ENCODE data around the gene IBA57. TPM values are rescaled to one million over a fixed set of nuclear protein-coding genes. Genes with fewer than 3 reads are reported as not detected.
A peak's percentile ranks its signal among the peaks of the same experiment; 100 is the strongest.

The IBA57 gene
- total RNA-seq, result 4.7 TPM

DNA sequence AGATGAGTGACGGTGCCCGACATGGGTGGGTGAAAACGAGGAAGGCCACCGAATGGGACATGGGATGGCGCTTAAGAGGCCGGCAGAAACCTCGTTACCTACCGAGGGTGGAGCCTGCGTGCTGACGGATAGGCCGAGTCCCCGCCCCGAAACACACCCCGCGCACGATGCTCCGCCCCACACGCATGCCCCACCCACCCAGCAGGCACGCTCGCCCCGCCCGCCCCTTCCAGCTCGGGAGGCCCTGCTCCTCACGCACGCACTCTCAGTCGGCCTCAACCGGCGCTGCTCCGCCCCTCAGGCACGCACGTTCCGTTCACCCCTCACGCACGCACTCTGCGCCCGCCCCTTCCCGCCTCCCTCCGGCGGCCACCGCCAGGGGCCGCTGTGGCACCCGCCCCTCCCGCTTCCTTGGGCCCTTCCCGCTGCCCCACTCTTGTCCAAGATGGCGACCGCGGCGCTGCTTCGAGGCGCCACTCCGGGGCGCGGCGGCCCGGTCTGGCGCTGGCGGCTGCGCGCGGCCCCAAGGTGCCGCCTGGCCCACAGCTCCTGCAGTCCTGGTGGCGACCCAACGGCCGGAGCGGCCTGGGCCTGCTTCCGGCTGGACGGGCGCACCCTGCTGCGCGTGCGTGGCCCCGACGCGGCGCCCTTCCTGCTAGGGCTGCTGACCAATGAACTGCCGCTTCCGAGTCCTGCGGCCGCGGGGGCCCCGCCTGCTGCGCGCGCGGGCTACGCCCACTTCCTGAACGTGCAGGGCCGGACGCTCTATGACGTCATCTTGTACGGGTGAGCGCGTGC lies at the start of gene IBA57:
IBA57 (plus strand) TSS at position 433 of the 798 bp plus-strand sequence; CDS start at position 446, 13 bp downstream.
- Histone ChIP-seq H3K4me1 (ENCODE audit: insufficient read depth, low read length) (peaks cover 40% of the 10 kb centered on the region), H3K4me3 (ENCODE audit: low read length) (peak within 1 kb of the TSS; percentile 78), H3K9me3 (ENCODE audit: low read depth, low read length) (no peaks in the 10 kb centered on the region), H3K27me3 (ENCODE audit: insufficient read depth, low read length) (no peaks in the 10 kb centered on the region)

DNA sequence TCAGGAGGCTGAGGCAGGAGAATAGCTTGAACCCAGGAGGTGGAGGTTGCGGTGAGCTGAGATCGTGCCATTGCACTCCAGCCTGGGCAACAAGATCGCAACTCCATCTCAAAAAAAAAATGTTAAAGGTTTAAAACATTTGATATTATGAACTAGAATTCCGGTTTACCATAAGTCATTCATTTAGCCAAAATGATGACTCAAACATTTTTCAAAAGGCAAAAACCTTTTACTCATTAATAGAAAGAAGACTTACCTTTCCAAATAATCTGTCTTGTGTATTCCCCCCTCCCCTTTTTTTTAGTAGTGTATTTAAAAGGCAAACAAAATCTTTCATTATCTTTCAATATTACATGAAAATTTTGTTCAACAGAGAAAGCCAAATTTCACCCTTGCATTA lies 48.3 kb upstream of the IBA57 start:
- Histone ChIP-seq H3K4me1 (ENCODE audit: insufficient read depth, low read length) (no peaks in the 10 kb centered on the region), H3K27me3 (ENCODE audit: insufficient read depth, low read length) (no peaks in the 10 kb centered on the region), H3K9me3 (ENCODE audit: low read depth, low read length) (no peaks in the 10 kb centered on the region), H3K4me3 (ENCODE audit: low read length) (no peak overlapping the region)

DNA sequence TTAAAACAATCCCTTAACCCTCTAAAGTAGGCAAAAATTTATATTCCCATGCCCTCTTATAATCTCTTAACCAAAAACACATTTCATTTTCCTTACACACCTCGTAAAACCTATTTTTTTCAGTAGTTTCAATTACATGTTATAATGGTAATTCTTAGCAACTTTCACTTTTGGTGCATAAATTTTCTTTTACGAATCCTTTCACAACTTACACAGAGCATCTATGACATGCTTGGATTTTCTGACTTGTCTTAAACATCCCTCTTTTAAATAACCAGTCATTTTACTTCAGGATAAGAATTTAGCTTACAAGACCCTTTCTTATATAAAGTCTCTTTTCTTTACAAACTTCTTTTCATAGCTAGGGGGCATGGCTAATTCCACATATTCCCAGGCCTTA lies 47.6 kb upstream of the IBA57 start:
- Histone ChIP-seq H3K4me3 (ENCODE audit: low read length) (no peak overlapping the region), H3K27me3 (ENCODE audit: insufficient read depth, low read length) (no peaks in the 10 kb centered on the region), H3K4me1 (ENCODE audit: insufficient read depth, low read length) (no peaks in the 10 kb centered on the region), H3K9me3 (ENCODE audit: low read depth, low read length) (no peaks in the 10 kb centered on the region)

DNA sequence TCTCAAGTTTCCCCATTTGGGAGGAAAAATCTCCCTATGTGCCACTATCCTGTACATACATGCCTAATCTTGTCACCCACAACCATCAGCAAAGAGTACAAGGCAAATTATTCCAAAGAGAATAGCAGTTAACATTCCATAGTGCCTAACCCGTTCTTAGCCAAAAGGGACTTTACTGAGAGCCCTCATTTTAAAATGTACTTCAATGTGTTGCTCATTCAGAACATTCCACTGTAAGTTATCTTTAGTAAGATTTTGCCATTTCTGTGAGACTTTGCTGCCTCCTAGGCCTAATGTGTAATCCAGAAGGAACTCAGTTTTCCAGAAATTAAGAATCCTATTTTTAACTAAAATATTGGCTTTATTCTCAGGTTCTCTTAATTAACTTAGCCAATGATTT lies 45.3 kb upstream of the IBA57 start:
- Histone ChIP-seq H3K9me3 (ENCODE audit: low read depth, low read length) (no peaks in the 10 kb centered on the region), H3K4me3 (ENCODE audit: low read length) (no peak overlapping the region), H3K4me1 (ENCODE audit: insufficient read depth, low read length) (no peaks in the 10 kb centered on the region), H3K27me3 (ENCODE audit: insufficient read depth, low read length) (no peaks in the 10 kb centered on the region)

DNA sequence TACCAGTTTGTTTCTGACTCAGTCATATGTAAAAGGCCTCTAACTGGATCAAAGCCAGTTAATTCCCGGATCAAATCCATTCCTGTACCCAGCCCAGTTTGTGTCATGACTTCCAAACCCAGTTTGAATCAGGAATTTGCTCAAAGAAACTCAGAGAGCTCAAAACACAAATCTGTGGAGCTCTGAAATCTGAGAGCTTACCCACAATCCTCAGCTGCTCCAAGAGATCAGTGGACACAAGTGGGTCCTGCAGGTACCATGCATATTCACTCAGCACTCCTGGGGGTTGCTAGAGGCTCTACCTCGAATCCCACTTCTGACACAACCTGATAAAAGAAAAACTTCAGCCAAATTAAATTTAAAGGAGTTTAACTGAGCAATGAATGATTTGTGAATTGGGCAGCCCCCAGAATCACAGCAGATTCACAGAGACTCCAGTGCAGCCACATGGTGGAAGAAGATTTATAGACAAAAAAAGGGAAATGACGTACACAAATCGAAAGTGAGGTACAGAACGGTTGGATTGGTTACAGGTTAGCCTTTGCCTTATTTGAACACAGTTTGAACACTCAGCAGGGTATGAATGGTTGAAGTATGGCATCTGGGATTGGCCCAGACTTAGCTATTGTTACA lies 44.6 kb upstream of the IBA57 start:
- H3K9me3 ChIP-seq (ENCODE audit: low read depth, low read length), result no peaks in the 10 kb centered on the region
- no peaks in the 10 kb centered on the region for H3K4me1 ChIP-seq (ENCODE audit: insufficient read depth, low read length)
- no peak overlapping the region for H3K4me3 ChIP-seq (ENCODE audit: low read length)
- H3K27me3 ChIP-seq (ENCODE audit: insufficient read depth, low read length), result no peaks in the 10 kb centered on the region

DNA sequence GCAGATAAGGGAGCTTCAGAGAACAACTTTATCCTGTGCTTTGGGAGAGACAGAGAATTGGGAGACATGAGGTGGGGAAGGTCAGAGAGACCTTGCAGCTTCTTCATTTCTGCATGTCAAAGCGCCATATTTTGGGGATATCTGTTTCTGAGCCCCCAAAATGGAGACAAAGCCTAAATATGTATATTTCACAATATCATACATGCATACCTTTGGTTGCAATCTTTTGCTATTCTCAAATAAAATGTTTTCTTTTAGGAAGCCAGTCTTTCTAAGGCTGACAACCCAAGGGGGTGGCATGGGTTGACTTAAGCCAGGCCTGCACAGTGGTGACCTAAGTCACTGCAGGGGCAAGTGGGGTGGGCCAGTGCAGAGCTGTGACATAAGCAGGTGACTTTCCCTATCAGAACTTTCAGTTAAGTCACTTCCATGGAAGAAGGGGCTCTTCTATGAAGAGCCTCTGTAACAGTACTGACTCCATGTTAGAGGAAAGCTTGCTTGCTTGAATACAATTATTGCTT lies 42.6 kb upstream of the IBA57 start:
- Histone ChIP-seq H3K4me3 (ENCODE audit: low read length) (no peak overlapping the region), H3K4me1 (ENCODE audit: insufficient read depth, low read length) (no peaks in the 10 kb centered on the region), H3K27me3 (ENCODE audit: insufficient read depth, low read length) (no peaks in the 10 kb centered on the region), H3K9me3 (ENCODE audit: low read depth, low read length) (no peaks in the 10 kb centered on the region)

DNA sequence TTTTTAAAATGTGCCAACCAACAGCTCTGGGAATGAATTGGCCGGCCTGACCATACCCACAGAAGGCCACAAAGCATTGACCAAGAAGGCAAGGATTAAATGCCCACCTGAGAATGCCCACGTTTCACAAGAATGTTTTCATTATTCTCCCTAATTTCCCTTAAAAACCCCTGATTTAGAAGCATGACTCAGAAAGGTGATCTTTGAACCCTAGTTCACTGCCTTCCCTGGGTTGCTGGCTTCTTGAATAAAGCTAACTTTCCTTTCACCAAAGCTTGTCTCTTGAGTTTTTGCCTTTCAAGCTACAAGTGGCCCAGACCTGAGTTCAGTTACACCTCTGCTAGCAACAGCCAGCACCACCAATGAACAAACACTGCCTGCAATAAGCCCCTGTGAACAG lies 42.1 kb upstream of the IBA57 start:
- no peak overlapping the region for H3K4me3 ChIP-seq (ENCODE audit: low read length)
- no peaks in the 10 kb centered on the region for H3K9me3 ChIP-seq (ENCODE audit: low read depth, low read length)
- H3K27me3 ChIP-seq (ENCODE audit: insufficient read depth, low read length), result no peaks in the 10 kb centered on the region
- H3K4me1 ChIP-seq (ENCODE audit: insufficient read depth, low read length), result no peaks in the 10 kb centered on the region

DNA sequence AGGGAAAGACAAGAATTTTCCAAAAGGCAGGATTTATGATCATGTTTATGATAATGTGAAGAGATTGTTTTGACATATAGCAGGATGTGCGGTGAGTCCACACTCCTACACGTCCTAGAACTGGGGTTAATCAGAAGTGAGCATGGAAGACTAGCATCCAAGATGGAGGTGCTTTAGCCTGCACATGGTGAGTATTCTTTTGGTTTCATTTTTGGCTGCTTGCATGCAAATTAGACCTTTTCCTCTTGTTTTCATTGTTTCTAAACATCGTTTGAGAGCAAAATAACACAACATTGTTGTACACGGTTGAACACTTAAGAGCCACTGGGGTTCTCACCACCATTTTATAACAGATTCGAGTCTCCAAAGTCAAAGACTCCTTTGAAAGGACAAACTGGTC lies 40.4 kb upstream of the IBA57 start:
- Histone ChIP-seq H3K4me1 (ENCODE audit: insufficient read depth, low read length) (no peaks in the 10 kb centered on the region), H3K9me3 (ENCODE audit: low read depth, low read length) (no peaks in the 10 kb centered on the region), H3K27me3 (ENCODE audit: insufficient read depth, low read length) (no peaks in the 10 kb centered on the region), H3K4me3 (ENCODE audit: low read length) (no peak overlapping the region)

DNA sequence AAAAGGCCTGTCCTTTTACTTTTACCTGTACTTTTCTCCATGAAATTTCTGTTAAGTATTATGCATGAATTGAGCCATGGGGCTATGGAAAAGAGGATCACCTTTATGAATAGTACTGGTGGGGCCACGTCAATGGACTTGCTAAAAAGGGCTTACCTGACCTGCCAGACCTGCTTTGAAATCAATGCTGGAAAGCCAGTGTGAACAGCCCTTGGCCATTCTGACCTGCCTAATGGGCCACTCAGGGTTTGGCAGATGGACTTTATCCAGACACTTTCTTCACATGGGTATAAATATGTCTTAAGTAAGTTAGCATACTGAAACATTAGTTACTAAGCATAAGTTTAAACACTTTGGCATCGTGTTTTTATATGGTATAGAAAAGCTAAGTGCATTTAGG lies 33.8 kb upstream of the IBA57 start:
- H3K27me3 ChIP-seq (ENCODE audit: insufficient read depth, low read length), result no peaks in the 10 kb centered on the region
- no peaks in the 10 kb centered on the region for H3K9me3 ChIP-seq (ENCODE audit: low read depth, low read length)
- no peak overlapping the region for H3K4me3 ChIP-seq (ENCODE audit: low read length)
- peaks cover 6% of the 10 kb centered on the region for H3K4me1 ChIP-seq (ENCODE audit: insufficient read depth, low read length)

DNA sequence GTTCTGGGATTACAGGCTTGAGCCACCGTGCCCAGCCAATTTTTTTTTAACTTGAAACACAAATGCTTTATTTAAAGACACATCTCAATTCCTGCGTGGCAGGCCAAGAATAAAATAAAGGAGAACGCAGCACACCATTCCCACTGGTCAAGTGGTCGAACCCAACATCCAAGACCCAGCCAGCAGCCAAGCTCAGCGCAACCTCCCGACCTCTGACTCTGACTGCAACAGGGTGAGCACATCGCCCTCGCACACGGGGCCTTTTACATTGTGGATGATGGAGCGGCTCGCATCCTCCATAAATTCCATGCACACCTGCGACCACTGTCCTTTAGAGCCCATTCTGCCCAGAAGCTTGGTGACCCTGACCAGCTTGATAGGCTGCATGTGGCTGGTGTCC lies 31.0 kb upstream of the IBA57 start:
- H3K27me3 ChIP-seq (ENCODE audit: insufficient read depth, low read length), result no peaks in the 10 kb centered on the region
- H3K4me3 ChIP-seq (ENCODE audit: low read length), result no peak overlapping the region
- H3K4me1 ChIP-seq (ENCODE audit: insufficient read depth, low read length), result peaks cover 20% of the 10 kb centered on the region
- H3K9me3 ChIP-seq (ENCODE audit: low read depth, low read length), result no peaks in the 10 kb centered on the region

DNA sequence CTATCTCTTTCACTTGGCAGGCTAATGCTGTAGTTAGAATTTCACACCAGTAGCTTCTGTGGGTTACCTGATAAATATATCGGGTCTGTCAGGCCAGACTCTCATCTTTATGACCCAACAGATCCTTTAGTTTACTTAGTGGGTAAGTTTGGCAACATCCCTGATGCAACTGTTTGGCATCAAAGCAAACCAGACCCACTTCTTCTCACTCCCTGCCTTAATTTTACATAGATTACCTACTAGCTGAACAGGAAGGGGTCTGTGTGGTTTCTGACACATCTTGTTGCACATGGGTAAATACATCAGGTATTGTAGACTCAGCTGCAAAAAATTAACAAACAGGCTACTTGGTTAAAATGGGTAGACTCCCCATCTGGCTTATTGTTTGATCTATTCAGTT lies 28.7 kb upstream of the IBA57 start:
- no peak overlapping the region for H3K4me3 ChIP-seq (ENCODE audit: low read length)

DNA sequence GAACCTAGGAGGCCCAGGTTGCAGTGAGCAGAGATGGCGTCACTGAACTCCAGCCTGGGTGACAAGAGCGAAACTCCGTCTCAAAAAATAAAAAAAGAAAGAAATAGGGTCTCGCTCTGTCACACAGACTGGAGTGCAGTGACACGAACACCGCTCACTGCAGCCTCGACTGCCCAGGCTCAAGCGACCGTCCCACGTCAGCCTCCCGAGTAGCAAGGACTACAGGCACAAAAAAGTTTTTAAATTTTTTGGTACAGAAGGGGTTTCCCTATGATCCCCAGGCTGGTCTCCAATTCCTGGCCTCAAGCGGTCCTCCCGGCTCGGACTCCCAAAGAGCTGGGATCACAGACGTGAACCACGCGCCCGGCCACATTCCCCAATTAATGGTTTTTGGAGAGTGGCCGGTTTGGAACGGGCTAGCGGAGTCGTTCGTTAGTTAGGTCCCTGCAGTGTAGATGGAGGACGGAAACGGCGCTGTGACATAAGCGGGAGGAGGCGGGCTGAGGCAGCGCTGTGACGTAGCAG lies 26.1 kb upstream of the IBA57 start:
- no peaks in the 10 kb centered on the region for H3K9me3 ChIP-seq (ENCODE audit: low read depth, low read length)
- peak overlapping the region; percentile 82 for H3K4me3 ChIP-seq (ENCODE audit: low read length)
- no peaks in the 10 kb centered on the region for H3K27me3 ChIP-seq (ENCODE audit: insufficient read depth, low read length)
- H3K4me1 ChIP-seq (ENCODE audit: insufficient read depth, low read length), result peaks cover 50% of the 10 kb centered on the region

More for the DNA sequence above, 28.7 kb upstream of the IBA57 start:
- Histone ChIP-seq H3K9me3 (ENCODE audit: low read depth, low read length) (no peaks in the 10 kb centered on the region), H3K27me3 (ENCODE audit: insufficient read depth, low read length) (no peaks in the 10 kb centered on the region), H3K4me1 (ENCODE audit: insufficient read depth, low read length) (peaks cover 26% of the 10 kb centered on the region)

DNA sequence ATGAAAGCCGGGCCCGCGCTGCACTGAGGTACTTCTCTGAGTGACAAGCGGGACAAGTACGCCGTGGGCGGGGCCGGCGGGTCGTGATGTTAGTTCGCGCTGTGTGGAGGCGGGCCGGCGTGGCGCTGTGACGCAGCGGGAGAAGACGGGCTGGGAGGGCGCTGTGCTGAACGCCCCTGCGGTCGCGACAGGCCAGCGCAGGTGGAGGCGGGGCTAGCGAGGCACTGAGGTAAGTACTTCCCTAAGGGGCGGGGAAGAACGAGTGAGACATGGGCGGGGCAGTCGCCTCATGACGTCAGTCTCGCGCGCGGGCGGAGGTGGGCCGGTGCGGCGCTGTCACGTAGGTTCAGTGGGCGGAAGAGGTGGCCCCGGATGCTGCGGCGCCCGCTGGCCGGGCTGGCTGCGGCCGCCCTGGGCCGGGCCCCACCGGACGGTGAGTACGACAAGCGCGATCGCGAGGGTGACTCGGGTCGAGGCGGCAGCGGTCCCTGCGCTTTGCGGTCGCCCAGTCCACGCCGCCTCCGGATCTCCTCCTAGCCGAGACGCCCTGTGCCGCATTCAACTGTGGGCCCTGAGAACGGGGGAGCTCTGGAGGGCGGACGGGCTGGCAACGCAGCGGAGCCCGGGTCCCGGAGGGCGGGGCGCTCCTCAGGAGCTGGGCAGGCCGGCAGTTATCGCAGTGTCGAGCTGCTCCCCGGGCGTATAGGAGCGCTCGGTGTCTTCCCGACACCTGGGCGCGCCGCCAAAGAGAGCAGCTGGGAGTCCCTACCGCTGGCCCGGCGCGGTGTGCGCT lies 25.5 kb upstream of the IBA57 start, which contains the start of gene GUK1:
GUK1 (plus strand) TSS at position 349 of the 793 bp plus-strand sequence; CDS start at position 373, 24 bp downstream.
- peaks cover 51% of the 10 kb centered on the region for H3K4me1 ChIP-seq (ENCODE audit: insufficient read depth, low read length)
- H3K4me3 ChIP-seq (ENCODE audit: low read length), result peak within 1 kb of the TSS; percentile 82

DNA sequence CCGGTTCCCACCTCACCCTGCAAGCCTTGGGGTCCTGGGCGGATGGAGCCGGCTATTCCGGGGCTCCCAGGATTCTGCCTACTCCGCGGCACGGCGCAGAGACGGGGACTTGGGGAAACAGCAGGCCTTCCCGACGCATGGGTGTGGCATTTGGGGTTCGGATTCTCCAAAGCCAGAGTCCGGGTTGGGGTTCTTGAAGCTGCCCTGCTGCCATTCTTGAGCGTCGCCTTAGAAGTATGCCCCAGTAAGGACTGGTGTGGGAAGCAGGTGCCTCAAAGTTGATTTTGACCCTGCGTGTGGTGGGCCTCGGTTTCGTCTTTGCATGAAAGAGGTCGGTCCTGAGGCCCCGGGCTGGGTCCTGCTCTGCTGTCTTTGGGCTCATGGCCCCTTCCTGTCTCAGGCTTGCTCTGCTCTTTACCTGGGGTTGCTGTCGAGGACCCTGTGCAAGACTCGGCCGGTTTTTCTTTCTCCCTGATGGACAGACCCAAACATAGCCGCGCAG lies 24.8 kb upstream of the IBA57 start:
- H3K4me1 ChIP-seq (ENCODE audit: insufficient read depth, low read length), result peaks cover 51% of the 10 kb centered on the region
- no peaks in the 10 kb centered on the region for H3K27me3 ChIP-seq (ENCODE audit: insufficient read depth, low read length)
- H3K4me3 ChIP-seq (ENCODE audit: low read length), result peak overlapping the region; percentile 82
- H3K9me3 ChIP-seq (ENCODE audit: low read depth, low read length), result no peaks in the 10 kb centered on the region

More for the DNA sequence above, 25.5 kb upstream of the IBA57 start, which contains the start of gene GUK1:
- H3K27me3 ChIP-seq (ENCODE audit: insufficient read depth, low read length), result no peaks in the 10 kb centered on the region
- no peaks in the 10 kb centered on the region for H3K9me3 ChIP-seq (ENCODE audit: low read depth, low read length)
